ENCODE results near the gene XAGE5.
"Not testable (repeated sequence)": the region's sequence is repeated elsewhere in the genome, so short reads cannot be mapped to it uniquely, and the experiment has no call there.

XAGE5 gene

GRCh38 chrX:52852110-52852860, 41.2 kb downstream of the XAGE5 start:
- Histone ChIP-seq H3K4me3 (ENCODE audit: low read length in 2 of 2) (no peak overlapping the region), H3K27ac (ENCODE audit: low read length) (no peak overlapping the region), H3K36me3 (ENCODE audit: control insufficient read depth in 2 of 2, insufficient read depth in 2 of 2, low read length in 2 of 2) (no peaks in the 10 kb centered on the region), H3K9me3 (ENCODE audit: control insufficient read depth in 2 of 2, low read length in 2 of 2) (peaks cover 0 to 2% of the 10 kb centered on the region in 2 donors), H3K4me1 (ENCODE audit: control insufficient read depth, insufficient read depth, low read length) (no peaks in the 10 kb centered on the region), H3K27me3 (ENCODE audit: control insufficient read depth in 1 of 2, insufficient read depth in 2 of 2, low read length in 2 of 2) (peaks cover 0 to 32% of the 10 kb centered on the region in 2 donors), H3K9ac (ENCODE audit: low read length in 2 of 2) (no peak overlapping the region)

GRCh38 chrX:52856991-52857525, 46.0 kb downstream of the XAGE5 start:
- H3K36me3 ChIP-seq (ENCODE audit: control insufficient read depth in 2 of 2, insufficient read depth in 2 of 2, low read length in 2 of 2); H3K9ac ChIP-seq (ENCODE audit: low read length in 2 of 2); H3K27ac ChIP-seq (ENCODE audit: low read length); H3K4me3 ChIP-seq (ENCODE audit: low read length in 2 of 2); H3K9me3 ChIP-seq (ENCODE audit: control insufficient read depth in 2 of 2, low read length in 2 of 2); H3K4me1 ChIP-seq (ENCODE audit: control insufficient read depth, insufficient read depth, low read length): not testable (repeated sequence)
- H3K27me3 ChIP-seq (ENCODE audit: control insufficient read depth in 1 of 2, insufficient read depth in 2 of 2, low read length in 2 of 2) = peaks cover 0 to 16% of the 10 kb centered on the region in 2 donors

- Histone ChIP-seq H3K27me3 (ENCODE audit: control insufficient read depth in 1 of 2, insufficient read depth in 2 of 2, low read length in 2 of 2) (peaks cover 0 to 5% of the 10 kb centered on the region in 2 donors), H3K27ac (ENCODE audit: low read length) (no peak overlapping the region), H3K4me3 (ENCODE audit: low read length in 2 of 2) (no peak overlapping the region), H3K9ac (ENCODE audit: low read length in 2 of 2) (no peak overlapping the region), H3K4me1 (ENCODE audit: control insufficient read depth, insufficient read depth, low read length) (no peaks in the 10 kb centered on the region), H3K36me3 (ENCODE audit: control insufficient read depth in 2 of 2, insufficient read depth in 2 of 2, low read length in 2 of 2) (no peaks in the 10 kb centered on the region), H3K9me3 (ENCODE audit: control insufficient read depth in 2 of 2, low read length in 2 of 2) (no peaks in the 10 kb centered on the region)
Observed at GRCh38 chrX:52865343-52865998, 54.4 kb downstream of the XAGE5 start.

All from stomach smooth muscle (tissue), 2 donors.